GM20431 (cell line): ENCODE results near the gene MAB21L2.
"Not testable (repeated sequence)": the region's sequence is repeated elsewhere in the genome, so short reads cannot be mapped to it uniquely, and the experiment has no call there.

Source experiments
- in situ Hi-C: fragments of 300-500 bp; cut with MseI, MboI; formaldehyde crosslinking; loops from one replicate; pipeline ENCODE4 v1.15.0; 2020; ENCODE audit warnings: low sequenced_read_pairs; ENCODE audit not compliant: unreplicated experiment

MAB21L2 gene

GRCh38 chr4:150582146-150582872 lies at the start of gene MAB21L2:
MAB21L2 (plus strand) TSS chr4:150582151; CDS start chr4:150583030, 879 bp downstream.
- in situ Hi-C loops, result no loop called here

- in situ Hi-C loops, result no loop called here
Observed at GRCh38 chr4:150533673-150534072, 48.3 kb upstream of the MAB21L2 start.

GRCh38 chr4:150534818-150535217 lies 47.1 kb upstream of the MAB21L2 start:
- in situ Hi-C loops, result no loop called here

- in situ Hi-C loops, result not testable (repeated sequence)
Observed at GRCh38 chr4:150537911-150538310, 44.0 kb upstream of the MAB21L2 start.

- in situ Hi-C loops, result no loop called here
Observed at GRCh38 chr4:150540536-150540935, 41.4 kb upstream of the MAB21L2 start.

- in situ Hi-C loops, result no loop called here
Observed at GRCh38 chr4:150540959-150541360, 41.0 kb upstream of the MAB21L2 start.

GRCh38 chr4:150541681-150542080 lies 40.3 kb upstream of the MAB21L2 start:
- in situ Hi-C loops, result no loop called here

- in situ Hi-C loops, result no loop called here
Observed at GRCh38 chr4:150543042-150543441, 38.9 kb upstream of the MAB21L2 start.

GRCh38 chr4:150546286-150546685 lies 35.7 kb upstream of the MAB21L2 start:
- in situ Hi-C loops, result no loop called here

- in situ Hi-C loops, result no loop called here
Observed at GRCh38 chr4:150547154-150547838, 34.7 kb upstream of the MAB21L2 start.

GRCh38 chr4:150557811-150558210 lies 24.1 kb upstream of the MAB21L2 start:
- in situ Hi-C loops, result not testable (repeated sequence)

GRCh38 chr4:150561143-150561737 lies 20.7 kb upstream of the MAB21L2 start:
- in situ Hi-C loops, result no loop called here

GRCh38 chr4:150562250-150562649 lies 19.7 kb upstream of the MAB21L2 start:
- in situ Hi-C loops, result no loop called here

GRCh38 chr4:150562751-150563150 lies 19.2 kb upstream of the MAB21L2 start:
- in situ Hi-C loops, result no loop called here

GRCh38 chr4:150564967-150565366 lies 17.0 kb upstream of the MAB21L2 start:
- in situ Hi-C loops, result not testable (repeated sequence)

- in situ Hi-C loops, result no loop called here
Observed at GRCh38 chr4:150567070-150567469, 14.9 kb upstream of the MAB21L2 start.

- in situ Hi-C loops, result no loop called here
Observed at GRCh38 chr4:150569384-150569987, 12.5 kb upstream of the MAB21L2 start.

GRCh38 chr4:150569998-150570535 lies 11.9 kb upstream of the MAB21L2 start:
- in situ Hi-C loops, result no loop called here

- in situ Hi-C loops, result no loop called here
Observed at GRCh38 chr4:150570862-150571261, 11.1 kb upstream of the MAB21L2 start.

GRCh38 chr4:150572704-150573504 lies 9.0 kb upstream of the MAB21L2 start:
- in situ Hi-C loops, result no loop called here
